ENCODE results near the gene UTP14C.
"Not testable (repeated sequence)": the region's sequence is repeated elsewhere in the genome, so short reads cannot be mapped to it uniquely, and the experiment has no call there.

The UTP14C gene

GRCh38 chr13:52024481-52024880, at the start of gene UTP14C:
Gene UTP14C (plus strand): TSS chr13:52024691. CDS start chr13:52028805, 4,114 bp downstream.
- no peak for DNase-seq

GRCh38 chr13:51976423-51976822, 48.1 kb upstream of the UTP14C start:
- DNase-seq: no peak

- DNase-seq: no peak
Measured at GRCh38 chr13:51976890-51977289, 47.6 kb upstream of the UTP14C start.

- DNase-seq: no peak
Measured at GRCh38 chr13:51977625-51978024, 46.9 kb upstream of the UTP14C start.

GRCh38 chr13:51978796-51979556, 45.5 kb upstream of the UTP14C start:
- no peak for DNase-seq

- DNase-seq: no peak
Measured at GRCh38 chr13:51980908-51981307, 43.6 kb upstream of the UTP14C start.

- no peak for DNase-seq
Measured at GRCh38 chr13:51981355-51981754, 43.1 kb upstream of the UTP14C start.

GRCh38 chr13:51983292-51983691, 41.2 kb upstream of the UTP14C start:
- DNase-seq: not testable (repeated sequence)

GRCh38 chr13:51984904-51985303, 39.6 kb upstream of the UTP14C start:
- DNase-seq: not testable (repeated sequence)

- no peak for DNase-seq
Measured at GRCh38 chr13:51988988-51989618, 35.4 kb upstream of the UTP14C start.

- no peak for DNase-seq
Measured at GRCh38 chr13:51993713-51994112, 30.8 kb upstream of the UTP14C start.

GRCh38 chr13:51995677-51996551, 28.6 kb upstream of the UTP14C start:
- DNase-seq: peak; percentile 53 to 65

GRCh38 chr13:51996641-51997040, 27.9 kb upstream of the UTP14C start:
- no peak for DNase-seq

GRCh38 chr13:51997186-51997585, 27.3 kb upstream of the UTP14C start:
- DNase-seq: no peak

GRCh38 chr13:51997641-51998330, 26.7 kb upstream of the UTP14C start:
- DNase-seq: no peak

GRCh38 chr13:51998723-51999509, 25.6 kb upstream of the UTP14C start:
- DNase-seq: no peak

GRCh38 chr13:51999510-51999911, 25.0 kb upstream of the UTP14C start:
- DNase-seq: no peak

- DNase-seq: no peak
Measured at GRCh38 chr13:51999921-52000320, 24.6 kb upstream of the UTP14C start.

GRCh38 chr13:52001120-52001731, 23.3 kb upstream of the UTP14C start:
- peak; percentile 78 to 79 for DNase-seq

GRCh38 chr13:52002361-52002760, 22.1 kb upstream of the UTP14C start:
- no peak for DNase-seq

GRCh38 chr13:52003541-52003940, 20.9 kb upstream of the UTP14C start:
- DNase-seq: no peak

Data from AML-193 (cell line).